Osteoblast (primary cell): ENCODE measurements around the gene WASHC4. TPM values are rescaled to one million over a fixed set of nuclear protein-coding genes. Genes with fewer than 3 reads are reported as not detected.

Source experiments
- DNase-seq: peaks from one replicate; pipeline ENCODE4 v3.0.0; 2011; ENCODE audit warnings: low spot score, mixed read lengths; ENCODE audit not compliant: insufficient read length; ENCODE audit errors: missing footprints
- H2AFZ ChIP-seq: 2 replicates; pipeline ENCODE4 v1.6.0; 2011; ENCODE audit warnings: mild to moderate bottlenecking, low read length
- H3K27ac ChIP-seq: 2 replicates; pipeline ENCODE4 v1.5.1; 2011; ENCODE audit warnings: mild to moderate bottlenecking, low read depth, low read length, moderate library complexity
- H3K27me3 ChIP-seq: 2 replicates; pipeline ENCODE4 v1.6.0; 2012; ENCODE audit warnings: mild to moderate bottlenecking, control low read depth, inconsistent platforms, low read length, moderate library complexity; ENCODE audit not compliant: insufficient read depth
- H3K36me3 ChIP-seq: 2 replicates; pipeline ENCODE4 v1.5.1; 2011; ENCODE audit warnings: mild to moderate bottlenecking, low read length, control low read depth, moderate library complexity; ENCODE audit not compliant: insufficient read depth
- H3K4me1 ChIP-seq: 2 replicates; pipeline ENCODE4 v1.5.1; 2011; ENCODE audit warnings: mild to moderate bottlenecking, low read length, control low read depth, moderate library complexity; ENCODE audit not compliant: insufficient read depth
- H3K4me2 ChIP-seq: 2 replicates; pipeline ENCODE4 v1.6.0; 2011; ENCODE audit warnings: mild to moderate bottlenecking, low read length; ENCODE audit not compliant: insufficient read depth
- H3K4me3 ChIP-seq: fragments of 200-600 bp; sonication (generic); 3 replicates; pipeline ENCODE4 v1.5.1; 2012; ENCODE audit warnings: mild to moderate bottlenecking, low read length, inconsistent platforms; ENCODE audit not compliant: insufficient read depth
- H3K79me2 ChIP-seq: 2 replicates; pipeline ENCODE4 v1.6.0; 2012; ENCODE audit warnings: mild to moderate bottlenecking, low read length, control low read depth, inconsistent platforms; ENCODE audit not compliant: insufficient read depth
- H3K9me3 ChIP-seq: 2 replicates; pipeline ENCODE4 v1.5.1; 2011; ENCODE audit warnings: low read depth, low read length, control low read depth
- H4K20me1 ChIP-seq: 2 replicates; pipeline ENCODE4 v1.6.0; 2012; ENCODE audit warnings: mild to moderate bottlenecking, low read length, control low read depth; ENCODE audit not compliant: insufficient read depth
- CTCF ChIP-seq: IDR thresholded peaks from 2 replicates; pipeline ENCODE4 v1.5.1; 2011; ENCODE audit warnings: mild to moderate bottlenecking, low read depth, low read length, moderate library complexity; ENCODE audit errors: extremely low read depth
- total RNA-seq: library from RNA; depleted of rRNA; stranded (reverse); fragments of >200 nt; gene quantifications from 2 replicates; pipeline ENCODE4 v1.2.3, GENCODE V29; 2012

Gene WASHC4
- total RNA-seq, 1 donor = 124 TPM

GRCh38 chr12:105196090-105196489 is 88.6 kb downstream of the WASHC4 start:
- no peaks in the 10 kb centered on the region for H3K27me3 ChIP-seq
- no peak overlapping the region for H3K4me3 ChIP-seq
- no peaks in the 10 kb centered on the region for H4K20me1 ChIP-seq
- no peak for TF ChIP-seq CTCF
- peaks cover 4% of the 10 kb centered on the region for H3K4me1 ChIP-seq
- DNase-seq = no peak
- no peaks in the 10 kb centered on the region for H3K9me3 ChIP-seq
- H3K27ac ChIP-seq = no peak overlapping the region
- no peak overlapping the region for H2AFZ ChIP-seq
- H3K4me2 ChIP-seq = no peak overlapping the region
- peaks cover 71% of the 10 kb centered on the region for H3K36me3 ChIP-seq
- H3K79me2 ChIP-seq = no peaks in the 10 kb centered on the region

- H3K27me3 ChIP-seq = no peaks in the 10 kb centered on the region
- H2AFZ ChIP-seq = no peak overlapping the region
- TF ChIP-seq CTCF = no peak
- no peaks in the 10 kb centered on the region for H3K79me2 ChIP-seq
- peaks cover 4% of the 10 kb centered on the region for H3K4me1 ChIP-seq
- DNase-seq = no peak
- no peak overlapping the region for H3K4me3 ChIP-seq
- no peaks in the 10 kb centered on the region for H3K9me3 ChIP-seq
- peak overlapping the region; percentile 24 for H3K27ac ChIP-seq
- H3K36me3 ChIP-seq = peaks cover 67% of the 10 kb centered on the region
- no peaks in the 10 kb centered on the region for H4K20me1 ChIP-seq
- no peak overlapping the region for H3K4me2 ChIP-seq
Measured at GRCh38 chr12:105198961-105199360, 91.4 kb downstream of the WASHC4 start.

DNA sequence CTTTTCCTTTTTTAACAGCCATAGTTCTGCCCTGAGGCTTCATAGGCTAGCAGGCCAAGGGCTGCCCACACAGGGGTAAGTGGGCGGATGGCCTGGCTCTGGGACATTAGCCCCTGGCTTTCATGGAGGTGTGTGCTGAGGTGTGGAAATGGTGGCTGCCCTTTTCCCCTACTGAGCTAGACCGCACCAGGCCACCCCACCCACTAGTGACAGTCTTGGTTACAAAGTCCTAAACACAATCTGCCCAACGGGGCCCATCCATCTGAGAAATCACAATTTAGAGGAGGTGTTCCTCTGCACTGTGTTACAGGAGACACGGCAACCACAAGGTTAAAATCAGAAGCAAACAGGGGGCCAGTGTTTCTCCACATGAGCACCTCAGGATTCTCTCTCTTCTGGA is 92.9 kb downstream of the WASHC4 start:
- H3K79me2 ChIP-seq = no peaks in the 10 kb centered on the region
- TF ChIP-seq CTCF = no peak

DNA sequence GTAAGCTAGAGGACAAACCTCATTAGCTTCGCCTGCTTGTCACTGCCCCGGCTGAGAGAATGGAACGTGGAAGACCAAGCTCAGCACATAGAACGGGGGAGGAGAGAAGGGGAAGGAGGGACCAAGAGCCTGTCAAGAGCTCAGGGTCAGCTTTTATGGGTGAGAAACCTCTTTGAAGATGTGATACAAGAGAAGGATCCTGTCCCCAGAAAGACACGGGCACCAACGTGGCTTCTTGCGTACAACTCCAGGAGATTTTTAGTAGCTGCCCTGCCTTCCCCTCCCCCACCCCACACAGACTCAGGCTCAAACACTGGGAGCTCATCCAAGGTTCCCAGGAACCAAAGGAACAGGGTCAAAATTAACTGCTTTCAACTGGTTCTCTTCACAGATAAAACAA is 93.8 kb downstream of the WASHC4 start:
- Histone ChIP-seq H2AFZ (no peak overlapping the region), H4K20me1 (no peaks in the 10 kb centered on the region), H3K4me1 (peaks cover 18% of the 10 kb centered on the region), H3K9me3 (no peaks in the 10 kb centered on the region), H3K4me3 (no peak overlapping the region), H3K27me3 (no peaks in the 10 kb centered on the region), H3K27ac (no peak overlapping the region), H3K4me2 (no peak overlapping the region), H3K79me2 (no peaks in the 10 kb centered on the region), H3K36me3 (peaks cover 73% of the 10 kb centered on the region)
- TF ChIP-seq CTCF = no peak
- DNase-seq = no peak

More for the DNA sequence above, 92.9 kb downstream of the WASHC4 start:
- Histone ChIP-seq H3K27ac (no peak overlapping the region), H3K9me3 (no peaks in the 10 kb centered on the region), H3K36me3 (peaks cover 67% of the 10 kb centered on the region), H4K20me1 (no peaks in the 10 kb centered on the region), H3K4me2 (no peak overlapping the region), H3K4me3 (no peak overlapping the region), H3K27me3 (no peaks in the 10 kb centered on the region), H2AFZ (no peak overlapping the region), H3K4me1 (peaks cover 14% of the 10 kb centered on the region)
- no peak for DNase-seq
